Femur (tissue), 1 donor: ENCODE measurements around the gene RNF181.
"Not testable (repeated sequence)": the region's sequence is repeated elsewhere in the genome, so short reads cannot be mapped to it uniquely, and the experiment has no call there.

Source experiments
- DNase-seq: peaks from one replicate; pipeline ENCODE4 v3.0.0-alpha.2; 2017

Gene RNF181

GRCh38 chr2:85577386-85578242, 17.9 kb upstream of the RNF181 start, which contains the start of gene VAMP8:
TSS of gene VAMP8 (plus strand) at chr2:85577586. CDS start at chr2:85577647, 61 bp downstream.
- DNase-seq, result no peak

DNA sequence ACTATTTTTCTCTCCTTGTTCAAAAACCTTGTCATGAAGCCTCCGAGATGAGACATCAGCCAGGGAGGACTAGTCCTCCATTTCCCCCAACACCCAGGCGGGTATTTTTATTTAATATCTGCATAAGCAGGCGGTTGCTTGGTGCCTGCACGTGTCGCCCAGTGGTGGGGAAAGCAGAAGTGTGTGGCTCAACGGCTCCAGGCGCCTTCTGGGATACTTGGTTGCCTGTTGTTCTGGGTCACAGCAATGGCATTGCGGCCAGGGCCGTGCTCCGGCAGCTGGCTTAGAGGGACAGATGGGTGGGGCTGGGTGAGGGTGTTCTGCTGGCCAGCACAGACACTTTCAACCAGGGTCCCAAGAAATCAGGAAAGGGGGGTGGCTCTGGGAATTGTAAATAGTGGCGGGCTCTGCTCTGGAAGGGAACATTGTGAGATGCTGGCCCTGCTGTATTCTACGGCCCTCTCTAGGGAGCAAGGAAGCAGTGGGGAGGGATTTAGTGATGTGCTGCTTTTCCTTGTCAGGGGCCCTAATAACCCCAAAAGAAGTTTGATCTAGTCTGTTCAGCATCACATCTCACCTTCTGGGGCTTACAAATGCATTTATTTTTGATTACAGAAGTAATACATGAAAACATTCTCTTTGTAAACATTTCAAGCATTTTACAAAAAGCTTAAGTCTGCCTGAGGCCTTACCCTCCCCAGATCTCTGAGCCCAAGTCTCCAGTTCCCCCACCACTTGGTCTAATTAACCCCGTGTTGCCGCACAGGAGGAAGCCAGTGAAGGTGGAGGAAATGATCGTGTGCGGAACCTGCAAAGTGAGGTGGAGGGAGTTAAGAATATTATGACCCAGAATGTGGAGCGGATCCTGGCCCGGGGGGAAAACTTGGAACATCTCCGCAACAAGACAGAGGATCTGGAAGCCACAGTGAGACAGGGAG, 17.0 kb upstream of the RNF181 start:
- no peak for DNase-seq

GRCh38 chr2:85579266-85579935, 16.1 kb upstream of the RNF181 start:
- DNase-seq, result no peak

DNA sequence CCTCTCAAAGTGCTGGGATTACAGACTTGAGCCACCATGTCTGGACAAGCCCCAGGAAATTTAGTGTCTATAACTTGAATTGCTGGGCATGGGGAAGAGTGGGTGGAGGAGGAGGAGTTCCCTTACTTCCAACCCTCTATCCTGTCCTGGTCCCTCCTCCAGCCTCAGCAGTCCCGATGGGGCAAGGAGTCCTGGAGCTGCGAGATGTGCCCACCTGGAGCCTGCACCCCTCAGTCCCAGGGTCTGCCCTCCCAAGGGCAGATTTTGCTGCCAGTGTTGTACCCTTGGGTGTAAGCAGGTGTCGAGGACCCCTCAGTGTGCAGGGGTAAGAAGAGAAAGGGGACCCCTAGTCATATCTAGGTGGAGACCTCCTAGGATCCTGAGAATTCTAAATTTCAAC, 15.3 kb upstream of the RNF181 start:
- no peak for DNase-seq

GRCh38 chr2:85582492-85582891, 13.1 kb upstream of the RNF181 start:
- no peak for DNase-seq

GRCh38 chr2:85583667-85584353, 11.7 kb upstream of the RNF181 start:
- DNase-seq, result no peak

GRCh38 chr2:85584354-85584856, 11.1 kb upstream of the RNF181 start, which contains the start of gene VAMP5:
TSS of gene VAMP5 (plus strand) at chr2:85584431. CDS start at chr2:85584491, 60 bp downstream.
- DNase-seq, result peak; percentile 66

DNA sequence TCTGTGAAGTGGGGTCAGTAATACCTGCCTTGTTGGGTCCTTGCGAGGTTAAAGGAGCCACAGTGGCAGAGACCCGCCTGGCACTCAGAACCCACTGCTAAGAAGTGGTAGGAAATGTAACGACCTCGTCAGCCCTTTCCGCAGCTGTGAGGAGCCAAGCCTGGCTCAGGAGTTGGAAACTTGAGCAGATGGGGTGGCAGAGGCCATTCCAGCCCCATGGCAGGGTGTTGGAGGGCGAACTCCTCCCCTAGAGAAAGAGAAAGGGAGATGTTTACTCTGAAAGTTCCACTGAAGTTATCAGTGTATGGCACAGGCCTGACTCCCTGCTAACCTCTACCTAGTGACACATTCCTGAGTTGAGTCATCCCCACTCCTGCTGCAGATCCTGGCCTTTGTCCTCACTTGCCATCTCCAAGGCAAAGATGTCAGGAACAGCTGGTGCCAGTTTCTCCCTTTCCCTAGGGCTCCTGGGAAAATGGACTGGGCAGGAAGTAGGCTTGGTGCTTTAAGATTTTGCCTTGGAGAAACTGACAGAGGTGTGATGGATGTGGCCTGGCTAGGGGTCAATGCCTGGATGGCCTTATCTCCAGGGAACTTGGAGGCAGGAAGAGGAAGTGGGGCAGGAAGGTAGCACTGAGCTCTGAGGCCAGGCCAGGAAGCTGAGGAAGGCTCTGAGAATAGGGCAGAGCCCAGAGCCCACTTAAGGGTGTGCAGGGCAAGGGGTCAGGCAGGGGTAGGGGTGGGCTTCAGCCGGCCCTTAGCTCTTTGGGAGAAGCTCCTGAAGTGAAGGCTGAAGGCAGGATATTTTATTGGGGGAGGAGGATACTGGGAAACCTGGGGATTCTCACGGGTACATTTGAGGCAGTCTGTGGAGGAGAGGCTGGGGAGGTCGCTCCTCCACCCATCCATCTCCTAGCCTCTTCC, 10.4 kb upstream of the RNF181 start:
- peak; percentile 57 for DNase-seq

GRCh38 chr2:85585781-85586105, 9.8 kb upstream of the RNF181 start:
- no peak for DNase-seq

- DNase-seq, result no peak
Measured at GRCh38 chr2:85588236-85588635, 7.3 kb upstream of the RNF181 start.

DNA sequence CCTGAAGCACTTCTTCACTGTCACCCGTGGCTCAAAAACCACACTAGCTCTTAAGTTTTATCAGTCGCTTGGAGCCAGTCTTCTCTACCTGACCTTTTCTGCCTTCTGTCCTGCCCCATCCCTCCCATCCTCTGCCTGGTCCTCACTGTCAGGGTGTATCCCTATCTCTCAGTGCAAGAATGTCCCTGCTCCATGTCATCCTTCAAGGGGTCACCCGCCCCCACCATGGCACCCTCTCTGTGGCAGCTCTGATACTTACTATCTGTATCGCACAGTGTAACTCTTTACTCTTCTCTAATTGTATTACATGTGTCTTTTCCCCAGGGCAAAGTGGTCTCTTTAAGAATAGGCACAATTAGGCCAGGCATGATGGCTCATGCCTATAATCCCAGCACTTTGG, 6.9 kb upstream of the RNF181 start:
- DNase-seq, result no peak

GRCh38 chr2:85589181-85589580, 6.4 kb upstream of the RNF181 start:
- no peak for DNase-seq

- no peak for DNase-seq
Measured at GRCh38 chr2:85589982-85590791, 5.4 kb upstream of the RNF181 start.

DNA sequence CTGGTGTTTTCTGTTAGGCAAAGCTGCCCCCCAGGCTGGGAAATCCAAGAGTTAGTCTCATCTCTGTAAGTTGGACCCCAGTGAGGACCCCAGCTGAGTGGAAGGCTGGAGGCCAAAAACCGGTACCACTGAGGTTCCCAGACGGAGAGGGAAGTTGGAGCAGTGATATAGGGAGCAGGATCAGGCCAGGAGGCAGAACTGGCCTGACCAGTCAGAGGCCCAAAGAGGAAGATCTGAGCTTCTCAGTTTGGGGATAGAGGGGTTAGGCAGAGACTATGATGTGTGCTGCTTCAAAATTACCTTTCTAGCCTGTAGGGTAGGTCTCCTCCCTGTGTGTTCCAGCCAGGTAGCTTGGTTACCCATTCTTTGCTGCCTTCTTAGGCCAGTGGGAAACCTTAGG, 4.6 kb upstream of the RNF181 start:
- DNase-seq, result no peak

GRCh38 chr2:85591563-85591962, 4.0 kb upstream of the RNF181 start:
- no peak for DNase-seq

DNA sequence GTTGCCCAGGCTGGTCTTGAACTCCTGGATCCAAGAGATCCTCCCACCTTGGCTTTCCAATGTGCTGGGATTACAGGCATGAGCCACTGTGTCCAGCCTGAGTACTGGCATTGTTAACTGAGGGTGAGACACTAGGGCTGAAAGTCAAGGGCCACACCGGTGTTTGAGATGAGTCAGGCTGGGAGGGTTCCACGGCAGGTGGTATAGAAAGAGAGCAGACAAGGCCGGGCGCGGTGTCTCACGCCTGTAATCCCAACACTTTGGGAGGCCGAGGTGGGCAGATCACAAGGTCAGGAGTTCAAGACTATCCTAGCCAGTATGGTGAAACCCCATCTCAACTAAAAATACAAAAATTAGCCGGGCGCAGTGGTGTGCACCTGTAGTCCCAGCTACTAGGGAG, 3.2 kb upstream of the RNF181 start:
- DNase-seq, result not testable (repeated sequence)

GRCh38 chr2:85593023-85593422, 2.5 kb upstream of the RNF181 start:
- no peak for DNase-seq

DNA sequence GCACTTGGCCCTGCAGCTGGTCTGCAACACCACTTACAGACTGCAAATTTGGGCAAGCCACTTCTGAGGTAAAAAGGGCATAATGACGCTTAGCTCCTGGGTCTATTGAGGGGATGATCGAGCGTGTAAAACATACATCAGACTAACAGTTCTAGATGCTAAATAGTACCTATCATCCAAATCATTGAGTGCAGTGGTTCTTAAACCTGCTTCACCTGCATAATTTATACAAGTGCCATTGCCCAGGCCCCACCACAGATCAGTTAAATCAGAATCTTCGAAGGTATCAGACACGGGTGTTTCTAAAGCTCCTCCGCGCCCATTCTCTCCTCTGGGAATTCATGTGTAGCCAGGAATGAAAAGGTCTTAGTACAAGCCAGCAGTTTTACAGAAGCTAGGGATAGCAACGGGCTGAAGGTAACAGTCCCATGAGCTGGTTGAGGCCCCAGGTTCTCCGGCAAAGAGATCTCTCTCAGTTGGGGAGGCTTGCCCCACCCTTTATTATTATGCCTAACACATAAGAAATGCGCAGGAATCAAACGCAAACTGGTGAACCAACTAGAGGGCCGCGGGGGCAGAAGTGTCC, 737 bp upstream of the RNF181 start:
- DNase-seq, result no peak

DNA sequence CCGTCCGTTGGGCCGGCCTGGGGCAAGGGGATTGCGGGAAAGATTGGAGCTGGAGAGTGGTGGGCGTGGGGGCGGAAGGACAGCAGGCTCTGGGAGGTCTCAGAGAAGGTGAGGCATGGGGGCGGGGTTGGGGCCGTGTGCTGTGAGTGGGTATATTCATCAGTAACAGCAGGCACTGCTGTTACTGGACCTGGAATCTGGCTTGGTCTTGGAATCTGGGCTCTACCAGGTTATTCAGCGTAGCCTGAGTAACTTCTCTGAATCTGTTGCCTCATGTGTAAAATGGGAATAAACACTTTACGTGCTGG, 435 bp downstream of the RNF181 start:
- no peak for DNase-seq
